HepG2 (cell line): ENCODE results near the gene HAT1. TPM values are rescaled to one million over a fixed set of nuclear protein-coding genes. Genes with fewer than 3 reads are reported as not detected.

Source experiments
- ATAC-seq: fragments of 200-7000 bp; cut with Tn5 transposase; 3 replicates; pipeline ENCODE4 v1.9.1; 2020; ENCODE audit warnings: mild to moderate bottlenecking, moderate library complexity
- BruUV-seq: library from RNA; stranded (reverse); fragments of 400-500 nt; replicated peaks from 2 replicates; lab custom pipeline; 2021; lab: Mats Ljungman, UMichigan
- CTCF ChIA-PET: fragments of 300-600 bp; formaldehyde crosslinking; extraction: SDS; loops from one replicate; lab custom pipeline; 2021; ENCODE audit warnings: low total read pairs, inconsistent platforms, low intra/inter-chr PET ratio; lab: Yijun Ruan, JAX
- POLR2A ChIA-PET: fragments of 350-600 bp; sonication (Branson Sonifier 250); formaldehyde crosslinking; loops from one replicate; lab custom pipeline; 2020; ENCODE audit warnings: antibody characterized with exemption, inconsistent platforms; lab: Yijun Ruan, JAX
- DNase-seq: peaks from one replicate; pipeline ENCODE4 v3.0.0-alpha.2; 2015; ENCODE audit warnings: low spot score
- FAIRE-seq: peaks from 3 replicates; lab custom pipeline; 2011; peaks lifted over from hg19 to GRCh38; lab: Jason Lieb, UNC
- H2AFZ ChIP-seq: one replicate; pipeline ENCODE4 v1.6.1; 2011; ENCODE audit warnings: low read length, inconsistent platforms
- H3K27ac ChIP-seq: fragments of 300-600 bp; 3 replicates; pipeline ENCODE4 v1.8.0; 2011; ENCODE audit warnings: mixed run types, mild to moderate bottlenecking, mixed read lengths, low read length, inconsistent platforms; ENCODE audit not compliant: insufficient read depth; ENCODE audit errors: extremely low read length
- H3K27me3 ChIP-seq, 2 experiments: fragments of 200-600 bp in 1 of 2; 2 replicates in 1 of 2; 3 replicates in 1 of 2; pipeline versions ENCODE4 v1.6.0 to v1.8.0; 2011; ENCODE audit warnings: low read length in 2 of 2, mild to moderate bottlenecking in 2 of 2, moderate library complexity in 2 of 2, inconsistent platforms in 1 of 2; ENCODE audit not compliant: insufficient read depth in 2 of 2, control insufficient read depth in 1 of 2
- H3K36me3 ChIP-seq, 2 experiments: fragments of 200-600 bp in 1 of 2; replicated peaks in 1 of 2; 2 replicates in 1 of 2; 3 replicates in 1 of 2; pipeline versions ENCODE4 v1.5.1 to v1.8.0; 2011; ENCODE audit warnings: low read length in 2 of 2, inconsistent platforms in 1 of 2; ENCODE audit not compliant: insufficient read depth in 2 of 2, control insufficient read depth in 1 of 2
- H3K4me1 ChIP-seq: 2 replicates; pipeline ENCODE4 v1.5.1; 2012; ENCODE audit warnings: low read length, inconsistent platforms; ENCODE audit not compliant: insufficient read depth
- H3K4me2 ChIP-seq: 2 replicates; pipeline ENCODE4 v1.6.0; 2011; ENCODE audit warnings: low read depth, low read length, inconsistent platforms
- H3K4me3 ChIP-seq, 3 experiments: fragments of 200-600 bp in 1 of 3; sonication (generic), shearing (Covaris generic) in 1 of 3; replicated peaks in 1 of 3; 2 replicates each; pipeline ENCODE4 v1.5.1; 2011 to 2016; ENCODE audit warnings: low read length in 3 of 3, inconsistent platforms in 2 of 3, low read depth in 2 of 3, mild to moderate bottlenecking in 2 of 3, control low read depth in 1 of 3, mixed read lengths in 1 of 3; ENCODE audit not compliant: insufficient read depth in 1 of 3
- H3K79me2 ChIP-seq: one replicate; pipeline ENCODE4 v1.6.1; 2011; ENCODE audit warnings: low read length, inconsistent platforms; ENCODE audit not compliant: insufficient read depth
- H3K9ac ChIP-seq: 2 replicates; pipeline ENCODE4 v1.6.0; 2011; ENCODE audit warnings: mild to moderate bottlenecking, low read depth, low read length, inconsistent platforms; ENCODE audit not compliant: insufficient read depth
- H3K9me3 ChIP-seq: 2 replicates; pipeline ENCODE4 v1.5.1; 2012; ENCODE audit warnings: mild to moderate bottlenecking, low read length
- H4K20me1 ChIP-seq: 2 replicates; pipeline ENCODE4 v1.6.0; 2011; ENCODE audit warnings: inconsistent platforms, mild to moderate bottlenecking, low read length, moderate library complexity; ENCODE audit not compliant: insufficient read depth
- ETV6 ChIP-seq: sonication (generic); formaldehyde crosslinking; conservative IDR thresholded peaks from 2 replicates; pipeline ENCODE4 v1.4.0; 2020; ENCODE audit warnings: missing genetic modification reagents
- FOXA3 ChIP-seq: IDR thresholded peaks from 2 replicates; pipeline ENCODE4 v1.6.1; 2016; ENCODE audit warnings: missing genetic modification reagents, missing compliant biosample characterization
- IKZF1 ChIP-seq: fragments of 450-650 bp; IDR thresholded peaks from 2 replicates; pipeline ENCODE4 v1.7.1; 2016
- POLR2AphosphoS2 ChIP-seq: IDR thresholded peaks from 2 replicates; pipeline ENCODE4 v1.6.1; 2011; ENCODE audit warnings: low read depth, low read length, improper control_type of control experiment
- THAP11 ChIP-seq: IDR thresholded peaks from 2 replicates; pipeline ENCODE4 v1.6.1; 2016; ENCODE audit warnings: missing biosample characterization, missing genetic modification reagents
- ZNF326 ChIP-seq: sonication (generic); formaldehyde crosslinking; IDR thresholded peaks from 2 replicates; pipeline ENCODE4 v1.4.0; 2020; ENCODE audit warnings: missing genetic modification reagents, borderline replicate concordance
- ZSCAN12 ChIP-seq: sonication (generic); formaldehyde crosslinking; IDR thresholded peaks from 2 replicates; pipeline ENCODE4 v1.9.0; 2021; ENCODE audit warnings: mild to moderate bottlenecking, missing genetic modification reagents
- in situ Hi-C: cut with HindIII; loops from 2 replicates; pipeline ENCODE4 v1.10.0; 2017; ENCODE audit warnings: low pct_unique_long_range_greater_than_20kb; ENCODE audit not compliant: extremely low pct_ligation_motif_present
- intact Hi-C: fragments of 100-400 bp; cut with micrococcal nuclease; formaldehyde crosslinking; loops from one replicate; pipeline ENCODE4 v1.10.0; 2022; ENCODE audit not compliant: unreplicated experiment
- polyA plus RNA-seq, 8 experiments: library from polyadenylated mRNA; depleted of rRNA in 3 of 8; stranded (reverse) in 7 of 8; unstranded in 1 of 8; fragments of >200 nt; fragmentation: Illumina TruSeq in 4 of 8; extraction: Trizol in 4 of 8; gene quantifications; 2 replicates each; pipeline versions ENCODE4 v1.2.1 to v1.2.3, GENCODE V29; 2011 to 2016; ENCODE audit warnings: low read depth in 4 of 8, missing spikeins in 1 of 8, mixed read lengths in 1 of 8; ENCODE audit not compliant: insufficient read depth in 1 of 8
- total RNA-seq, 5 experiments: library from RNA; depleted of rRNA; stranded (reverse); fragments of >200 nt; fragmentation: Illumina TruSeq; extraction: Trizol; gene quantifications; 2 replicates each; pipeline ENCODE4 v1.2.3, GENCODE V29; 2016; ENCODE audit warnings: low read depth in 1 of 5
- TF ChIP-seq, protein P1 (sequence below): sonication (generic); formaldehyde crosslinking; IDR thresholded peaks from 2 replicates; pipeline ENCODE4 v1.4.0; 2020; ENCODE audit warnings: missing genetic modification reagents, borderline replicate concordance
- TF ChIP-seq, protein P2 (sequence below): sonication (generic); formaldehyde crosslinking; IDR thresholded peaks from 2 replicates; pipeline ENCODE4 v1.4.0; 2020; ENCODE audit warnings: missing genetic modification reagents, borderline replicate concordance
- TF ChIP-seq, protein P3 (sequence below): sonication (generic); formaldehyde crosslinking; IDR thresholded peaks from 2 replicates; pipeline ENCODE4 v1.5.0; 2020; ENCODE audit warnings: mild to moderate bottlenecking, missing genetic modification reagents
- TF ChIP-seq, protein P4 (sequence below): sonication (generic); formaldehyde crosslinking; IDR thresholded peaks from 2 replicates; pipeline ENCODE4 v1.5.1; 2020; ENCODE audit warnings: missing genetic modification reagents, mild to moderate bottlenecking, borderline replicate concordance

Gene HAT1
- total and polyA plus RNA-seq, 2 of the 13 experiments (the other 11 are each of a cell fraction or from before 2014, with no cell fraction given): 45.4 to 119 TPM

DNA sequence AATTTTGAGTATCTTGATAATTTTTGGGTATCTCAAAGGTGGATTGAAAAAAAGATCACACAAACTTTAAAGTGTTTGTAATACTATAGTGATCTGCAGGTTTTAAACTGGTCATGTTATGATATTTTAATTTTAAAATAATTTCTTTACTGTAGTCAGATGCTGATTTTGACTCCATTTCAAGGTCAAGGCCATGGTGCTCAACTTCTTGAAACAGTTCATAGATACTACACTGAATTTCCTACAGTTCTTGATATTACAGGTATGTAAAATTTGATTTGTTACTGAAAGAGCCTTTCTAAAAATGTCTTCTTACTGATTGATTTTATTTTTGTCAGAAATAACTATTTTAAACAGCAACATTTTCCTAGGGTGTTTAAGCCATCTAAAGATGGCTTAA is 44.4 kb downstream of the HAT1 start:
- in situ Hi-C loops: no loop called here
- TF ChIP-seq ETV6: no peak
- TF ChIP-seq, protein P1, sequence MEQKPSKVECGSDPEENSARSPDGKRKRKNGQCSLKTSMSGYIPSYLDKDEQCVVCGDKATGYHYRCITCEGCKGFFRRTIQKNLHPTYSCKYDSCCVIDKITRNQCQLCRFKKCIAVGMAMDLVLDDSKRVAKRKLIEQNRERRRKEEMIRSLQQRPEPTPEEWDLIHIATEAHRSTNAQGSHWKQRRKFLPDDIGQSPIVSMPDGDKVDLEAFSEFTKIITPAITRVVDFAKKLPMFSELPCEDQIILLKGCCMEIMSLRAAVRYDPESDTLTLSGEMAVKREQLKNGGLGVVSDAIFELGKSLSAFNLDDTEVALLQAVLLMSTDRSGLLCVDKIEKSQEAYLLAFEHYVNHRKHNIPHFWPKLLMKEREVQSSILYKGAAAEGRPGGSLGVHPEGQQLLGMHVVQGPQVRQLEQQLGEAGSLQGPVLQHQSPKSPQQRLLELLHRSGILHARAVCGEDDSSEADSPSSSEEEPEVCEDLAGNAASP (CRISPR knock-in tag): no peak
- TF ChIP-seq THAP11 (CRISPR knock-in tag): no peak
- TF ChIP-seq FOXA3 (CRISPR knock-in tag): no peak
- TF ChIP-seq, protein P2, sequence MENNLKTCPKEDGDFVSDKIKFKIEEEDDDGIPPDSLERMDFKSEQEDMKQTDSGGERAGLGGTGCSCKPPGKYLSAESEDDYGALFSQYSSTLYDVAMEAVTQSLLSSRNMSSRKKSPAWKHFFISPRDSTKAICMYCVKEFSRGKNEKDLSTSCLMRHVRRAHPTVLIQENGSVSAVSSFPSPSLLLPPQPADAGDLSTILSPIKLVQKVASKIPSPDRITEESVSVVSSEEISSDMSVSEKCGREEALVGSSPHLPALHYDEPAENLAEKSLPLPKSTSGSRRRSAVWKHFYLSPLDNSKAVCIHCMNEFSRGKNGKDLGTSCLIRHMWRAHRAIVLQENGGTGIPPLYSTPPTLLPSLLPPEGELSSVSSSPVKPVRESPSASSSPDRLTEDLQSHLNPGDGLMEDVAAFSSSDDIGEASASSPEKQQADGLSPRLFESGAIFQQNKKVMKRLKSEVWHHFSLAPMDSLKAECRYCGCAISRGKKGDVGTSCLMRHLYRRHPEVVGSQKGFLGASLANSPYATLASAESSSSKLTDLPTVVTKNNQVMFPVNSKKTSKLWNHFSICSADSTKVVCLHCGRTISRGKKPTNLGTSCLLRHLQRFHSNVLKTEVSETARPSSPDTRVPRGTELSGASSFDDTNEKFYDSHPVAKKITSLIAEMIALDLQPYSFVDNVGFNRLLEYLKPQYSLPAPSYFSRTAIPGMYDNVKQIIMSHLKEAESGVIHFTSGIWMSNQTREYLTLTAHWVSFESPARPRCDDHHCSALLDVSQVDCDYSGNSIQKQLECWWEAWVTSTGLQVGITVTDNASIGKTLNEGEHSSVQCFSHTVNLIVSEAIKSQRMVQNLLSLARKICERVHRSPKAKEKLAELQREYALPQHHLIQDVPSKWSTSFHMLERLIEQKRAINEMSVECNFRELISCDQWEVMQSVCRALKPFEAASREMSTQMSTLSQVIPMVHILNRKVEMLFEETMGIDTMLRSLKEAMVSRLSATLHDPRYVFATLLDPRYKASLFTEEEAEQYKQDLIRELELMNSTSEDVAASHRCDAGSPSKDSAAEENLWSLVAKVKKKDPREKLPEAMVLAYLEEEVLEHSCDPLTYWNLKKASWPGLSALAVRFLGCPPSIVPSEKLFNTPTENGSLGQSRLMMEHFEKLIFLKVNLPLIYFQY (CRISPR knock-in tag): no peak
- TF ChIP-seq ZNF326: no peak
- no peak for TF ChIP-seq ZSCAN12
- TF ChIP-seq, protein P3, sequence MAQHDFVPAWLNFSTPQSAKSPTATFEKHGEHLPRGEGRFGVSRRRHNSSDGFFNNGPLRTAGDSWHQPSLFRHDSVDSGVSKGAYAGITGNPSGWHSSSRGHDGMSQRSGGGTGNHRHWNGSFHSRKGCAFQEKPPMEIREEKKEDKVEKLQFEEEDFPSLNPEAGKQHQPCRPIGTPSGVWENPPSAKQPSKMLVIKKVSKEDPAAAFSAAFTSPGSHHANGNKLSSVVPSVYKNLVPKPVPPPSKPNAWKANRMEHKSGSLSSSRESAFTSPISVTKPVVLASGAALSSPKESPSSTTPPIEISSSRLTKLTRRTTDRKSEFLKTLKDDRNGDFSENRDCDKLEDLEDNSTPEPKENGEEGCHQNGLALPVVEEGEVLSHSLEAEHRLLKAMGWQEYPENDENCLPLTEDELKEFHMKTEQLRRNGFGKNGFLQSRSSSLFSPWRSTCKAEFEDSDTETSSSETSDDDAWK (CRISPR knock-in tag): no peak
- no peak for TF ChIP-seq POLR2AphosphoS2
- TF ChIP-seq IKZF1: no peak
- TF ChIP-seq, protein P4, sequence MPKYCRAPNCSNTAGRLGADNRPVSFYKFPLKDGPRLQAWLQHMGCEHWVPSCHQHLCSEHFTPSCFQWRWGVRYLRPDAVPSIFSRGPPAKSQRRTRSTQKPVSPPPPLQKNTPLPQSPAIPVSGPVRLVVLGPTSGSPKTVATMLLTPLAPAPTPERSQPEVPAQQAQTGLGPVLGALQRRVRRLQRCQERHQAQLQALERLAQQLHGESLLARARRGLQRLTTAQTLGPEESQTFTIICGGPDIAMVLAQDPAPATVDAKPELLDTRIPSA (CRISPR knock-in tag): no peak

More for the DNA sequence above, 44.4 kb downstream of the HAT1 start:
- H3K4me1 ChIP-seq: peaks cover 6% of the 10 kb centered on the region; the same call in 1 of the 2 replicates
- H3K4me3 ChIP-seq: no peak overlapping the region
- H3K36me3 ChIP-seq: peaks cover 8 to 19% of the 10 kb centered on the region in 2 experiments
- DNase-seq (no peak), FAIRE-seq (no peak), ATAC-seq (no peak)
- no peak overlapping the region for H3K27ac ChIP-seq
- ChIA-PET POLR2A (no interaction called here), CTCF (no interaction called here)
- H3K9ac ChIP-seq: no peak overlapping the region
- H3K27me3 ChIP-seq: no peaks in the 10 kb centered on the region
- H3K79me2 ChIP-seq: no peaks in the 10 kb centered on the region
- no peaks in the 10 kb centered on the region for H4K20me1 ChIP-seq
- H3K4me2 ChIP-seq: no peak overlapping the region
- BruUV-seq: no TSS peak
- intact Hi-C loops: no loop called here
- H3K9me3 ChIP-seq: no peaks in the 10 kb centered on the region
- H2AFZ ChIP-seq: no peak overlapping the region
